Progenitor cell of endocrine pancreas (in vitro differentiated cells): ENCODE results near the gene RMP24.

Source experiments
- DNase-seq: peaks from one replicate; pipeline ENCODE4 v3.0.0; 2021; ENCODE audit warnings: low spot score; ENCODE audit not compliant: unreplicated experiment
- H3K27ac Mint-ChIP-seq: 2 replicates; pipeline ENCODE4 v1.8.0; 2021; ENCODE audit warnings: mild to moderate bottlenecking, moderate library complexity, mixed read lengths
- H3K27me3 Mint-ChIP-seq: 2 replicates; pipeline ENCODE4 v1.8.0; 2021; ENCODE audit warnings: mixed read lengths
- H3K36me3 Mint-ChIP-seq: 2 replicates; pipeline ENCODE4 v1.8.0; 2022; ENCODE audit warnings: mixed read lengths; ENCODE audit not compliant: insufficient read depth
- H3K4me1 Mint-ChIP-seq: 2 replicates; pipeline ENCODE4 v1.8.0; 2021; ENCODE audit warnings: low read depth, mixed read lengths
- H3K4me3 Mint-ChIP-seq: 2 replicates; pipeline ENCODE4 v1.8.0; 2021; ENCODE audit warnings: low read depth, mild to moderate bottlenecking, moderate library complexity, mixed read lengths
- H3K9me3 Mint-ChIP-seq: 2 replicates; pipeline ENCODE4 v1.8.0; 2021; ENCODE audit warnings: low read depth, mixed read lengths
- CTCF ChIP-seq: fragments of 200-600 bp; sonication (generic); IDR thresholded peaks from one replicate; pipeline ENCODE4 v1.5.0; 2021; ENCODE audit warnings: antibody characterized with exemption, mild to moderate bottlenecking; ENCODE audit not compliant: unreplicated experiment

The RMP24 gene

GRCh38 chr18:35972197-35973000, at the start of gene RMP24:
TSS of gene RMP24 (plus strand) at chr18:35972679.
- Mint-ChIP-seq H3K27me3 (no peaks in the 10 kb centered on the region), H3K4me1 (peaks cover 11% of the 10 kb centered on the region), H3K27ac (peak within 1 kb of the TSS; percentile 97), H3K9me3 (no peaks in the 10 kb centered on the region), H3K4me3 (peak within 1 kb of the TSS; percentile 90), H3K36me3 (peaks cover 13% of the 10 kb centered on the region)
- TF ChIP-seq CTCF = no peak
- DNase-seq = peak; percentile 93

GRCh38 chr18:35923939-35924684, 48.4 kb upstream of the RMP24 start:
- H3K27ac Mint-ChIP-seq = no peak overlapping the region
- no peak for DNase-seq
- no peaks in the 10 kb centered on the region for H3K9me3 Mint-ChIP-seq
- H3K36me3 Mint-ChIP-seq = no peaks in the 10 kb centered on the region
- peaks cover 13% of the 10 kb centered on the region for H3K27me3 Mint-ChIP-seq
- no peak for TF ChIP-seq CTCF
- no peak overlapping the region for H3K4me3 Mint-ChIP-seq
- H3K4me1 Mint-ChIP-seq = peaks cover 6% of the 10 kb centered on the region

GRCh38 chr18:35926884-35927283, 45.6 kb upstream of the RMP24 start:
- no peak overlapping the region for H3K4me3 Mint-ChIP-seq
- no peak for DNase-seq
- peaks cover 4% of the 10 kb centered on the region for H3K9me3 Mint-ChIP-seq
- peaks cover 13% of the 10 kb centered on the region for H3K27me3 Mint-ChIP-seq
- TF ChIP-seq CTCF = no peak
- H3K27ac Mint-ChIP-seq = no peak overlapping the region
- H3K4me1 Mint-ChIP-seq = peaks cover 6% of the 10 kb centered on the region
- H3K36me3 Mint-ChIP-seq = no peaks in the 10 kb centered on the region

- no peak for DNase-seq
- Mint-ChIP-seq H3K36me3 (no peaks in the 10 kb centered on the region), H3K4me3 (no peak overlapping the region), H3K27ac (no peak overlapping the region), H3K27me3 (peaks cover 13% of the 10 kb centered on the region), H3K9me3 (peaks cover 4% of the 10 kb centered on the region), H3K4me1 (peaks cover 6% of the 10 kb centered on the region)
- TF ChIP-seq CTCF = no peak
Measured at GRCh38 chr18:35927430-35927829, 45.0 kb upstream of the RMP24 start.

GRCh38 chr18:35933982-35934381, 38.5 kb upstream of the RMP24 start:
- DNase-seq = no peak
- TF ChIP-seq CTCF = no peak
- H3K36me3 Mint-ChIP-seq = no peaks in the 10 kb centered on the region
- no peak overlapping the region for H3K27ac Mint-ChIP-seq
- no peaks in the 10 kb centered on the region for H3K4me1 Mint-ChIP-seq
- no peak overlapping the region for H3K4me3 Mint-ChIP-seq
- no peaks in the 10 kb centered on the region for H3K27me3 Mint-ChIP-seq
- peaks cover 8% of the 10 kb centered on the region for H3K9me3 Mint-ChIP-seq
